GM19324 (cell line): ENCODE results near the gene SPAG9.

ENCODE experiments used
- ATAC-seq: cut with Tn5 transposase; IDR thresholded peaks from one replicate; pipeline ENCODE4 v1.9.1; 2021; ENCODE audit warnings: mild to moderate bottlenecking, moderate library complexity; ENCODE audit not compliant: unreplicated experiment, low FRiP score

Gene SPAG9

DNA sequence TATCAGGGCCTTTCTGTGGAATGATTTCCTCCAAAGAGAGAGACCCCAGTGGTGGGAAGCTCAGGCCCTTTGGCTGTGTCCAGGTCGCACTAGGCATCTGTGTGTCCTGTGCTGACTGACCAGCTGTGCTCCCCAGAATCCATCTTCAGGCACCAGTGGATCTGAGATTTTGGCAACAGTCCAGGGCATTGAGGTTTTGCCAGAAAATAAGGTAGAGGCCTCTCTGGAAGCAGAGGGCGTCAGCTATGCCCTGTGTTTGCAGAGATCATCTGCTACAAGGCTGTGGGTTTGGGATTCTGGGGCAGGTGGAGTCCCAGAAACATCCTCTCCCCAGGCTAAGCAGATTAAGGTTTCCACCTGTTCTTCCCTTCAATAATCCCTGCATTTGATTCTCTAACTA is 197.1 kb downstream of the SPAG9 start:
- no peak for ATAC-seq

DNA sequence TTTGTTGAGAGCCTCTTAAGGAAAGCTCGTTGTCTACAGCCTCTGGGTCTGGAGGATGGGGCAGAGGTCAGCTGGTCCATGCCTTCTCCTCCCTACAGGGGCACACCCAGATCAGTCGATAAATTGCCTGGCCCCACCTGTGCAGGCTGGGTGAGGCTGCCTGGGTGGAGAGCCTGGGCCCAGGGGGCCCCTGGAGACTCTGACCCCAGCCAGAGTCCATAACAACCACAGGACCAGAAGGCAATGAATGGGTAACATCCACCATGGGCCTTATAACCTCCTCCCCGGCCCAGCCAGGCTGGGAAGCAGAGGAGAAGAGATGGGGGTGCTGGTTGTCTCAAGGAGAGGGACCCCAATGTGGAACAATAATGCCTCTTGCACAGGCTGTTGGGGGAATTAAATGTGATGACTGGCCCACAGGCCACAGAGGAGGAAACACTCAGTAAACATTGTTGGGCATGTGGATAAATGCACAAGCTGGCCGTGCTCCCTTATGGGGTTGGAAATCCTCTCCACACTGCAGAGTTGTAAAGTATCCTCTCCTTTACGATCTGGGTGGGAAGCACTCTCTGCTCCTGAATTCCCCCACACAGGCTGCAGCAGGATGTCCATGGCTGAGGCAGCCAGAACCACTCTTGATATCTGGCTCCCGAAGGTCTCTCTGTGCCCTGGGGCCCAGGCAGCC is 197.8 kb downstream of the SPAG9 start:
- ATAC-seq = no peak

DNA sequence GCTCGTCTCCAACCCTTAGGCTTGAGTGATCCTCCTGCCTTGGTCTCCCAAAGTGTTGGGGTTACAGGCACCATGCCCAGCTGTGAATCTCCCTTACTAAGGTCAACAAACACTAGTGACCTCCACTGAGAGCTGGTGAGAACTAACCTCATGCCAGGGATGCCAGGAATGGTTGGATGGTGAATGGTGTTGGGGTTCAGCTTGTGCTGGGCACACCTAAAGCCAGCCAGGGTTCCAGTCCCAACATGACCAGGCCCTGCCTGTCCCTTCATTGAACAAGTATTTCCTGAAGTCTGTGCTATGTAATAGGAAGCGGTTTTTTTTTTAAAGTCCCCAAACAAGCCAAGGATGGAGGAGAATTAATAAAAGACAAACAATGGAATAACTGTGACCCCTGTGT is 198.6 kb downstream of the SPAG9 start:
- no peak for ATAC-seq

DNA sequence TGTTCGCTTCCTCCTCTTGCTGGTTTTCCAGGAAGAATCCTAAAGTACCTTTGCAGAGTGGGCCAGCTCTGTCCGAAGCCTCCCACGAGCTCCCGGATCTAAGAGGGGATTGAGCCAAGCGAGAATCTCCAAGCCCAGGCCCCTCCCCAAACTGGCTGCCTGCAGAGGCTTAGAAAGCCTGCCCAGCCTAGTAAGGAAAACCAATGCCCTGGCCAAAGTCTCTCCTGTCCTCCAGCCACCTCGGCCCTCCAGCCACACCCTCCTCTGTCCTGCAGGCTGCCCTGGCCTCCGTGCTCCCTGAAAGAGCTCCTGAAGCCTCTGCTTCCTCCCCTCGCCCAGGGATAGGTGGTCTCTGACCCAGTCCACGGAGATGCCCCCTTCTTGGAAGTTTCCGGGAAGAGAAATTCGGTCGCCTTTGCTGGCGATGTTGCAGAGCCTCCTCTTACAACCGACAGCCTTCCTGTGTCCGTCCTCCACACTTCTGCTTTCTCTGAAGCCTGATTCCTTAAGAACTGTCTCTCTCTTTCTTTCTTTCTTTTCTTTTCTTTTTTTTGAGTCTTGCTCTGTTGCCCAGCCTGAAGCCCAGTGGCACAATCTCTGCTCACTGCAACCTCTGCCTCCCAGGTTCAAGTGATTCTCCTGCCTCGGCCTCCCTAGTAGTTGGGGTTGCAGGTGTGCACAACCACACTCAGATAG is 199.6 kb downstream of the SPAG9 start:
- no peak for ATAC-seq

DNA sequence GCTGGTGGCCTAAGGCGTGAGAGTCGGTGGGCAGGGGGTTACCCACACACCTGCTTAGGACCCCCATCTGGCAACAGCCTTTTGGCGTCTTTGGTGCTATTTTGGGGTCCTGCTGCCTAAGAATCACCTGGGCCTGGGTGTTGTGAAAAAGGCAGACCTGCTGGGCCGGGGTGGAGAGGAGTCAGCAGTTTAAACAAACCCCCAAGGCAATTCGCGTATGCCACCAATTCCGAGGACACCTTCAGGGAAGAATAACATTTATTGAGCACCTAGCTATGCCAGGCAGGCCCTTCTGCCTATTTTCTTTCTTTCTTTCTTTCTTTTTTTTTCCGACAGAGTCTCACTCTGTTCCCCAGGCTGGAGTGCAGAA is 200.6 kb downstream of the SPAG9 start:
- no peak for ATAC-seq

DNA sequence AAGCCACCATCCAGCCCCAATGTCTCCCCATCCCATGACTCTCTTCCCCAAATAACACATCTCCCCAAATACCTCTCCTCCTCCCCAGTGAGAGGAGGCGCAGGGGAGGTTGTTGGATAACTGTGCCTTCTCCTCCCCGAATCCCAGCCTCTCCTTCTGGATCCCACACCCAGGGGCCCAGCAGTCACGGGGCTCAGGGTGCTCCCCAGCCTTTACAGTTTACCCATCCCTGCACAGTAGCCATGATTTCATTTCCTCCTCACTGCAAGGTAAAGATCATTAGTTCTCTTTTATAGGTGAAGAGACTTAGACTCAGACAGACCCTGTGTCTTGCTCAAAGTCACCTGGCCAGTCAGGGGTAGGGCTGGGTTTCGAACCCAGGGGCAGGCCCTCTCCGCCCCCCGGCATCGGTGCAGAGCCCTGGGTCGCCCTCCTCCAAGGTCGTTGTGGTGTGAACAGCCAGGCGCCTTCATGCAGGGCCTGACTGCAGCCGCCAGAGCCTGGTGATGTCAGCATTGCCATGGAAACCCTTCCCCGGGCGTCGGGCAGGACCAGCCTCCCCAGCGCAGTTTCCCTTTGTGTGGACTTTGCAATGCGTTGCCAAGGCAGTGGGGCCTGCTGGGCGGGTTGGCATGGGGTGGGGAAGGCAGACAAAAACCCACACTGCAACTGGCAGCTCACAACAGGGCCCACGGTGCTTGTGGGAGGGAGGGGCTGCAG is 201.2 kb downstream of the SPAG9 start:
- peak; percentile 39 for ATAC-seq

DNA sequence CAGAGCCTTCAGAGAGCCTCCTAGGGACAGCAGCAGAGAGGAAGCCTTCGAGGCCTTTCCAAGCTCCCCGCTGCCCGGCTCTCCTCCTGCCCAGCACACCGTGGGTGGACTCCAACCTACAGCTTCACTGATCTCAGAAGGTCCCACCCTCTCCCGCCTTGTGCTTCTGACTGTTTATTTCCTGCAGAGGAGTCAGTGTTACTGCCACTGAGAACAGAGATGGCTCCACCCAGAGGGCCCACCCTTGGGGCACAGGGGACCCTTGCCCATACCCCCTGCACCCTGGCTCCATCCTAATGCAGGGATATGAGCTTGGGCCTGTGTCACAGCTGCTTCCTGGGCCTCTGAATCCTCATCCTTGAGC is 201.8 kb downstream of the SPAG9 start:
- no peak for ATAC-seq

DNA sequence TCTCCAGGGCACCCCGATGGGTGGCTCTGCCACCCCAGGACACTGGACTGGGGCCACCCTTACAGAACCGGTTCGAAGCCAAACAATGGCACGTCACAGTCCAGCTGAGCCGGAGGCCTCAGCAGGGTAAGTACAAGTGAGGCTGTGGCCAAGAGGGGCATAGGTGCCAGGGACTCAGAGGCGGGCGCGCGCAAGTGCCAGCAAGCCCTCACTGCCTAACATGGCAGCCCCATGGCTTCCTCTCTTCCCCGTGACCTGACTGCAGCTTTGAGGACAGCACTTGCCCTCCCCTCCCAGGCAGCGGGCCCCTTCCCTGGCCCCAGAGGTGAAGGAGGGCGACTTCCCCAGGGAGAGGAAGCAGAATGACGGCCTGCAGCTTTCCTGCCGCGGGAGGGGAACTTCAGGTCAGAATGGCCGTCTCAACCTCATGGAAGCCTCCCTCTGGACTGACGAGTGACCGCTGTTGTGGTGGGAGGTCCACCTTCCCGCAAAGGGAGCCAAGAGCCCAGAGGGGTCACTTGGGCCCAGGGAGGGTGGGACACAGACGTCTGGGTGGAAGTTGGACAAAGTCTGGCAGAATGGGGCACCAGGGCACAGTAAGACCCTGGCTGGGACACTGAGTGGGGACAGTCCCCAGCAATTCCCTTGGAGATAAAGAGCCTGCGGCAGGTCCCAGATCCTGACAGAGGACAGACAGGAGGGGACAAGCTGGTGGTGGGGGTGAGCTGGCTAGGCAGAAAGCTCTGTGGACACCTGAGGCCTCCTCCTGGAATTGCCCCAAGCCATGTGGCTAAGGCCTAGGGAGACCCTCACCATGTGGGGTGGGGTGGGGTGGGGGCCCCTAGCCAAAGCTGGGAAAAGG is 202.4 kb downstream of the SPAG9 start:
- ATAC-seq = no peak

DNA sequence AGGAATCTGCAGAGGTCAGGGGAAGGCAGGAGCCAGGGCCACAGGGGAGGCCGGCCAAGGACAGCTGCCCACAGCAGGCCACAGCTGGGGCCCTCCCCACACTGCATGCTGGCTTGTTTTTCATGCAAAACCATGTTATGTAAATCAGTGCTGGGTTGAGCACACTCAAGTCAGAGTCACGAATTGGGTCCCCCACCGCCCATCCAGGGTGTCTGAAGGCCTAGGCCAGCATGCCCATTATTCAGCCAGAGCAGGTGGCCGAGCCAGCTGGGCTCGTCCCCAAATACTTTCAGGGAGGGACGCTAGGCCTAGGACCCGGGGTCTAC is 203.3 kb downstream of the SPAG9 start:
- ATAC-seq = peak; percentile 79

DNA sequence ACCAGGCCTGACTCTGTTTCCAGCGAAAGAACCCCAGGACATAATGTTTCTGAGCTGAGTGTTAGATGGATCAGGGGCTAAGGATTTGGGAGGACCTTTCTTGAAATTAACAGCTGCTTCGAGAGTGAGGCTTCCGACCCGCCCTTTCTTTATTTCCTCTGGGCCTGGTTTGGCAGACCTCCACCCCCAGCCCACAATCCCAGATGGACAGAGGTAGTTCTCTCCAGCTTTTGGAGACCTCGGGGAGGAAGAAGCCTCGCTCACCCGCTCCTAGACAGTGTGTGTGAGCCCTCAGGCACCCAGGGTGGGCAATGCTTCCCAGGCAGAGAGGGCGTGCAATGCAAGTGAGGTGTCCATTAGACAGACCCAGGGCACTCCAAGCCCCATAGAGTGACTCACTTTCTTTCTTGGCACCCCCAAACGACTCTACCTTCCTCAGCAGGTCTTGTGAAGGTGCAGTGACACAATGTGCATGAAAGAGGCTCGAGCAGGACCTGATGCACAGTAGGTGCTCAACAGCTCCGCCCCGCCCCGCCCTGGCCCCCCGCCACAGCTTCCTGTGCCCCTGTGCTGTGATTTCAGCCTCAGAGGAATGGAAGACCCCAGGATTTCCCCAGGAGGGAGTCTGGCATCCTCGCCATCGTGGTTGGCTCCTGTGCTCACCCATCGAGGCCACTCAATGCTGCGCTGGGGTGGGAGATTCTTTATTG is 203.8 kb downstream of the SPAG9 start:
- no peak for ATAC-seq

DNA sequence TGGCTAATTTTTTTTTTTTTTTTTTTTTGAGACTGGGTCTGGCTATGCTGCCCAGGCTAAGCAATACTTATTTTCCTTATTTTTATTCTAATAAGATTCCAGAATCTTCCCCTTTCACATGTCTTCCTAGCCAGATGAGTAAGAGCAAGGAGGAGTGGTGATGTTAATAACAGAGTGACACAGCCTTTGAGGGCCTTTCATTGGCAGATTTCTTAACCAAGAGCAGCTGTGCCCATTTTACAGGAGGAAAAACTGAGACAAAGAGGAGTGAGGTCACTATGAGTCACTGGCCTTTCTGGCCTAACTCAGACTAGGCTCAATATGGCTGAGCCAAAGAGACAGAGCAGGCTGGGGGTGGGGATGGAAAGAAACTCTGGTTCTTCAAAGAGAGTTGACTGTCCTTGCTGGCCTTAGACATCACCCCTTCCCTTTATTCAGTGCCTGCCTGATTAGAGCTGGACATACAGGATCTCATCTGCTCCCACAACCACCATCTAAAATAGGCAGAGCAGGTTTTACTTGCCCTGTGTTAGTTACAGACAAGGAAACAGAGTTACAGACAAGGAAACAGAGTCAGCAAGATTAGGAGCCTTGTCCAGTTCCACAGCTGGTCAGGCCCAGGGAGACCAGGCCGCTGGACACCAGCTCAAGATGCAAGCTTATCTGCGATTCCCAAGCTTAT is 204.5 kb downstream of the SPAG9 start:
- no peak for ATAC-seq

DNA sequence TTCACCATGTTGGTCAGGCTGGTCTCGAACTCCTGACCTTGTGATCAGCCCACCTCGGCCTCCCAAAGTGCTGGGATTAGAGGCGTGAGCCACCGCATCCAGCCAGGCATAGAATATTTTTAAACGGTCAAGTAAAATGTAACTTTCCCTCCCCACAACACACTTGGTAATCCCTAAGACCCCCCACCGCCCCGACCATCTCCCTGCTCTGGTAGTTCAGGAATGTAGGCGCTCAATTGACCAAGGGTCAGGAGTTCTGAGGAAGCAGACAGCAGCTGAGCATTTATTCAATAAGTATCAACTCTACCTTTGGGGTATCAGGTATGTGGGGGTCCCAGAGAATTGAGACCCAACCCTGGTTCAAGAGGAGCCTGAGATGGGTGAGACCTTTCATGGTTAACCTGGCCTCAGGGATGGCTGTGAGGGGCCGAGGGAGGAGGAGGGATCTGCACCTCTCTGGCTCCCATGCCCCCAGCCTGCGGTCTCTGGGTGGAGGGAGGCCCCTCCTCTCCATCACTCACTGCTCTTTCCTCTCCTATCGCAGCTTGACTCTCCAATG is 206.1 kb downstream of the SPAG9 start:
- ATAC-seq = no peak

DNA sequence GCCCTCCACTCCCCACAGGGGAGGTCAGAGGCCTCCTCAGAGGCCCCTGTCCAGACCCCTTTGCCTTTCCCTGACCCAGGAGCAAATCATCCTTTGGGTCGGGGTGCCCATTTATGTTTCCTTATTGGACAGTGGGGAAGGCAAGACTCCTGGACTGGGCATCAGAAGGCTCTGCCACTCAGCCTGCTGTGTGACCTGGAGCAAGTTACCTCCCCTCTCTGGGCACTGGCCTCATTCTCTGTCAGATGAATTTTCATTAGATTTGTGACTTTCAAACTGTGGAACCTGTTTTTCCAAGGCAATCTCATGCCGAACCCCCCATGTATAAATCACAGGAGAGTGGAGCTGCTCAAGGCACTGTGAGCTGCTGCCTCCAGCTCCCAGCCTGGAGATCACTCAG is 207.5 kb downstream of the SPAG9 start:
- ATAC-seq = no peak
